Head of caudate nucleus (tissue), 42 donors: ENCODE results near the gene TGFB1I1.
"Not testable (repeated sequence)": the region's sequence is repeated elsewhere in the genome, so short reads cannot be mapped to it uniquely, and the experiment has no call there.

ENCODE experiments used
- DNase-seq, 42 donors: peaks; one replicate each; pipeline versions ENCODE4 v3.0.0 to v3.0.0-alpha.2; 2020 to 2021; ENCODE audit warnings: mixed read lengths in 7 of 42
- intact Hi-C: fragments of 100-400 bp; cut with DNase I; formaldehyde crosslinking; loops from one replicate; pipeline ENCODE4 v1.15.0; 2022

Gene TGFB1I1

GRCh38 chr16:31480851-31481536 lies 9.0 kb downstream of the TGFB1I1 start:
- intact Hi-C loops: no loop called here

GRCh38 chr16:31483081-31483480 lies 11.1 kb downstream of the TGFB1I1 start, which contains the start of gene SLC5A2:
Gene SLC5A2, plus strand, starts transcription at chr16:31483123. Its CDS starts 14 bp downstream, at chr16:31483137.
- DNase-seq: no peak

More at GRCh38 chr16:31480851-31481536, 9.0 kb downstream of the TGFB1I1 start:
- DNase-seq: no peak

DNA sequence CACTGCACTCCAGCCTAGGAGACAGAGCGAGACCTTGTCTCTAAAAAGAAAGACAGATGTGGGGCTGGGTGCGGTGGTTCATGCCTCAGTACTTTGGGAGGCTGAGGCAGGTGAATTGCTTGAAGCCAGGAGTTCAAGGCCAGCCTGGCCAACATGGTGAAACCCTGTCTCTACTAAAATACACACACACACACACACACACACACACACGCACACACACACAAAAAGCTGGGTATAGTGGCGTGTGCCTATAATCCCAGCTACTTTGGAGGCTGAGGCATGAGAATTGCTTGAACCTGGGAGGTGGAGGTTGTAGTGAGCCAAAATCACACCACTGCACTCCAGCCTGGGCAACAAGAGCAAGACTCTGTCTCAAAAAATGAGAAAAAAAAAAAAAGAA lies 12.1 kb downstream of the TGFB1I1 start:
- DNase-seq, intact Hi-C loops: not testable (repeated sequence)

More at GRCh38 chr16:31483081-31483480, 11.1 kb downstream of the TGFB1I1 start, which contains the start of gene SLC5A2:
- intact Hi-C loops: no loop called here

DNA sequence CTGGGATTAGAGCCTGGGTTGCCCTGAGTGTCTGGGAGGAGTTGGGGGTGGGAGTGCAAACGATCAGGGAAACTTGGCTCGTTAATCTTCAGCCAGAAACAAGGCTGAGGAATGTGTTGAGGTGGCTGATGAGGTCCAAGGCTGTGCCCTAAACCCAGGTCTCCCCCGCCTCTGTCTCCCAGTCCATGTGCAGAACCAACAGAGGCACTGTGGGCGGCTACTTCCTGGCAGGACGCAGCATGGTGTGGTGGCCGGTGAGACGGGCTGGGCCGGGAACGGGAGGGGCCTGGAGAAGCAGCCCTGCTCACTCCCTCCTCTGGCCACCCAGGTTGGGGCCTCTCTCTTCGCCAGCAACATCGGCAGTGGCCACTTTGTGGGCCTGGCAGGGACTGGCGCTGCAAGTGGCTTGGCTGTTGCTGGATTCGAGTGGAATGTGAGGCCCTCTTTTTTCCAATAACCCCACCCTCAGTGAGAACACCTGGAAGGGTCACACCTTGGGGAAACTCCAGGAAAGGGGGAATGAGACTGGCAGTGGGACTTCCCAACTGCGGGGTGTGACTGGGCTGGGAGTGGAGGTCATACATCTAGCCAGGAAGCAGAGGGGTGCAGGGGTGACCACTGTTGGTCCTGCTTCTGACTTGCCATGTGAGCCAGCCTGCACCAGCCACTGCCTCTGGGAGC lies 12.7 kb downstream of the TGFB1I1 start:
- intact Hi-C loops: no loop called here
- DNase-seq: no peak

- intact Hi-C loops: no loop called here
- DNase-seq: no peak
These were observed 13.6 kb downstream of the TGFB1I1 start for GRCh38 chr16:31485571-31485970.

DNA sequence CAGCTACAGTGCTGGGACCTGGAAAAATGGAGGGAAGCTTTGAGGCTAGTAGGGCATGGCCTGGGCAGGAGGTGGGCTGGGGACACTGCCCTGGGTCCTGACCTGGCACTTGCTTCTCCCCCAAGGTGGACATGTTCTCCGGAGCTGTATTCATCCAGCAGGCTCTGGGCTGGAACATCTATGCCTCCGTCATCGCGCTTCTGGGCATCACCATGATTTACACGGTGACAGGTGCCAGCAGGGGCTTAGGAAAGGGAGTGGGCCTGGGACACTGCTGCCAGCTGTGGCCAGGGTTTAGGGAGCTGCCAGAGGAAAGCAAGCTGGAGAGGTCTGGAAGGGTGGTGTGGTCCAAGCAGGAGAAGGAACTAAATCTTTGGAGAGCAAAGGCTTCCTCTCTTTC lies 14.1 kb downstream of the TGFB1I1 start:
- intact Hi-C loops: no loop called here
- DNase-seq: no peak

DNA sequence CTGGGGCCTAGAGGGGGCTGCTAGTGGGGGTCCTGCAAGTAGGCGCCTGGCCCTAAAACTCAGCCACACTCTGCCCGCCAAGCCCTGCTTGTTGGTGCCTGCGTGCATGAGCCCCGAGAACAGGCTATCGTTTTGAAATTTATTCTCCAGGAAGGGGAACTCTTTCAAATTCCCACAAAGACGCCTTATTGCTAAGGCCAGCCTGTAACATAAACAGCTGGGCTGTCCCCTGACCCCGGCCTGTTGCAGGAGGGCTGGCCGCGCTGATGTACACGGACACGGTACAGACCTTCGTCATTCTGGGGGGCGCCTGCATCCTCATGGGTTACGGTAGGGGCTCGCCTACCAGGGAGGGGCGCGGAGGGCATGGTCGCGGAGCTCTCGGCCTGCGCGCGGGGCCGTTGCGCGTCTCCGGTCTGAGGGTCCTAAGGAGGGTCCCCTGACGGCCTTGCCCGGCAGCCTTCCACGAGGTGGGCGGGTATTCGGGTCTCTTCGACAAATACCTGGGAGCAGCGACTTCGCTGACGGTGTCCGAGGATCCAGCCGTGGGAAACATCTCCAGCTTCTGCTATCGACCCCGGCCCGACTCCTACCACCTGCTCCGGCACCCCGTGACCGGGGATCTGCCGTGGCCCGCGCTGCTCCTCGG lies 15.2 kb downstream of the TGFB1I1 start:
- intact Hi-C loops: no loop called here
- no peak for DNase-seq

GRCh38 chr16:31487720-31488467 lies 15.9 kb downstream of the TGFB1I1 start:
- intact Hi-C loops: no loop called here
- peak in 30 of 42 donors; percentile 16 to 61 (median 40) for DNase-seq

DNA sequence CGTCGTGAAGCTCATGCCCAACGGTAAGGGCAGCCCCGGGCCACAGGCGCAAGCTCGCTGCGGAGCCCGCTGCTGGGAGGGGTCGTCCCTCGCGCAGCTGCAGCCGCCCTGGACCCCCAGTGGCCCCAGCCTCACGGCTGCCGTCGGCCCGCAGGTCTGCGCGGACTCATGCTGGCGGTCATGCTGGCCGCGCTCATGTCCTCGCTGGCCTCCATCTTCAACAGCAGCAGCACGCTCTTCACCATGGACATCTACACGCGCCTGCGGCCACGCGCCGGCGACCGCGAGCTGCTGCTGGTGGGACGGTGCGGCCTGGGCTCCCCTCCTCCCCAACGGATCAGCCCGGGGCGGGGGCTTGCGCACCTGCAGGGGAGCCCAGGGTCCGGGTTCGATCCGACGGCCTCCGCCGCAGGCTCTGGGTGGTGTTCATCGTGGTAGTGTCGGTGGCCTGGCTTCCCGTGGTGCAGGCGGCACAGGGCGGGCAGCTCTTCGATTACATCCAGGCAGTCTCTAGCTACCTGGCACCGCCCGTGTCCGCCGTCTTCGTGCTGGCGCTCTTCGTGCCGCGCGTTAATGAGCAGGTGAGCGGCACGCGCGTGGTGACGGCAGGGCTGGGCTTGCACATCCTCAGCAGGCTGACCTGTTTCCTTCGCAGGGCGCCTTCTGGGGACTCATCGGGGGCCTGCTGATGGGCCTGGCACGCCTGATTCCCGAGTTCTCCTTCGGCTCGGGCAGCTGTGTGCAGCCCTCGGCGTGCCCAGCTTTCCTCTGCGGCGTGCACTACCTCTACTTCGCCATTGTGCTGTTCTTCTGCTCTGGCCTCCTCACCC lies 16.7 kb downstream of the TGFB1I1 start:
- DNase-seq: no peak
- intact Hi-C loops: no loop called here

DNA sequence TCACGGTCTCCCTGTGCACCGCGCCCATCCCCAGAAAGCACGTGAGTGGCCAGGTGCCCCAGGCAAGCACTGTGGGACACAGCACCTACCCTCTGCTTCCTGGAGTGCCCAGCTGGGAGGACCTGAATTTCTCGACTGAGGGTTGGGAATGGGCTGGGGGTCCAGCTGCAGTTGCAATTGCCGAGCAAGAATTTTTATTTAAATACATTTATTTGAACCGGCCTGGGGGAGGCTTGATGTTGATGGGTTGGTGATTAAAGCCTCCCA lies 17.3 kb downstream of the TGFB1I1 start:
- intact Hi-C loops: no loop called here
- DNase-seq: no peak

DNA sequence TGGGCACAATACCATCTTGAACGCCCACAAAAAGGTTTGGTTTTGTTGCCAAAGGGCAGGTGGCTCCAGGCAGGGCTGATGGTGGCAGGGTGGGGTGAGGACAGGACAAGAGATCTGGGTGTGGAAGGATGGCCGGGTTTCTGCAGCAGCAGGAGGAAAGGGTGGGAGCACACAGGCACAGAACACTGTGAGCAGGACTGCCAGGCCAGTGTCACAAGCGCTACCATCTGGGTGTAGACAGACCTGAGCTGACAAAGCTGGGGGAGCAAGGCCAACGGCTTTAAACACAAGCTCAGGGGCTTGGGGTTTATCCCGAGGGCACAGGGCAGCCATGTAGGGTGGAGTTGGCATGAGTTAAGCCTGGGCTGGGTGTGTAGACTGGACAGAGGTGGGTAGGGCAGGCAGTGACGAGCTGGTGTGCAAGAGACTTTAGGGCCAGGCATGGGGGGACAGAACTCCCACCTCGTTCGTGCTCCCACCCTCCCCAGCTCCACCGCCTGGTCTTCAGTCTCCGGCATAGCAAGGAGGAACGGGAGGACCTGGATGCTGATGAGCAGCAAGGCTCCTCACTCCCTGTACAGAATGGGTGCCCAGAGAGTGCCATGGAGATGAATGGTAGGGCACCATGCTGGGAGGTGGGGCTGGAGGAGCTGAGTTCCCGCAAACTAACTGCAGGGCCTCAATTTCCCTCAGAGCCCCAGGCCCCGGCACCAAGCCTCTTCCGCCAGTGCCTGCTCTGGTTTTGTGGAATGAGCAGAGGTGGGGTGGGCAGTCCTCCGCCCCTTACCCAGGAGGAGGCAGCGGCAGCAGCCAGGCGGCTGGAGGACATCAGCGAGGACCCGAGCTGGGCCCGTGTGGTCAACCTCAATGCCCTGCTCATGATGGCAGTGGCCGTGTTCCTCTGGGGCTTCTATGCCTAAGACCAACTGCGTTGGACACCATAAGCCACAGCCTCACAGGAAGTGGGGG lies 17.9 kb downstream of the TGFB1I1 start:
- intact Hi-C loops: no loop called here
- DNase-seq: no peak

GRCh38 chr16:31491778-31492418 lies 19.9 kb downstream of the TGFB1I1 start:
- intact Hi-C loops: no loop called here
- DNase-seq: no peak

DNA sequence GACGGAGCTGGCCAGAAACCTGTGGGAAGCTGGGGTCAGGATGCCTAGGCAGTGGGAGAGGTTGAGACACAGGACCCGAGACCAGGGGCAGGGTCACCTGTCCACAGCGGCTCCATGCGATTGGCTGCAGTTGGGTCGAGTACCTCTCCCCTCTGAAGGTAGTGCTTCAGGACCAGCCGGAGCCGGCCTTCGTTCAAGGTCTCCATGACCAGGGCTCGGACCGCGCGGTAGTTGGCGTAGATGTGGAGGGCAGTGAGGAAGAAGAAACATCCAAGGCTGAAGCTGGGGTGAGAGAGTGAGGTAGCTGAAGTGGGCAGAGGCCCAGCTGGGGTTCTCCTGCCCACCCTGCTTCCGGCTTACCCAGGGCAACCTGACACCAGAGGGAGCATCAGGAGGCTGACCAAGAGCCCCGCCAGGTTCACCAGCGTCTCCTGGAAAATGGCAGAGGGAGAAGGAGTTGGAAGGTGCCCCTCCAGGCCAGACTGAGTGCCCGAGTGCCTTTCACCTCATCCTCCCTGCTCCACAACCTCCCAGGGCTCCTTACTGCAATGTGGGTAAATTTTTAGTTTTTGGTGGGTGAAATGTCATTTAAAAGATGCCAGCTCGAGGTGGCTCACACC lies 21.7 kb downstream of the TGFB1I1 start:
- intact Hi-C loops: no loop called here

DNA sequence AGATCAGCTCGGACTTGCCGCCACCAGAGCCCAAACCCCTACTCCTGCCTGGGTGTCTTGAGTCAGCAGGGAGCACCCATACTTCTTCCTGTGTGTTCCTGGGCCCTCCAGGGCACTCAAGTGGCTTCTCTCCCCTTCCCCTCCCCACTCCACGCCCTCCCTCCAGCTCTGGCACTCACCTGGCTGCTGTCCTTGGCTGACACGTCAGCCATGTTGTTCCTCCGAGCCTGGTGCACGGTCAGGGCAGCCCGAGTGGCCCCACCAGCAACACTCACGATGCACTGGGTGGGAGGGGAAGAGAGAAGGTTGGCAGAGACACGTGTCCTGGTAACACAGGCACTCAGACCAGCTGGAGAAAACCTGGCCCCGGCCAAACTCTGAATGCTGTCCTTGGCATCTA lies 24.7 kb downstream of the TGFB1I1 start:
- intact Hi-C loops: no loop called here

More for the DNA sequence above, 21.7 kb downstream of the TGFB1I1 start:
- no peak for DNase-seq

DNA sequence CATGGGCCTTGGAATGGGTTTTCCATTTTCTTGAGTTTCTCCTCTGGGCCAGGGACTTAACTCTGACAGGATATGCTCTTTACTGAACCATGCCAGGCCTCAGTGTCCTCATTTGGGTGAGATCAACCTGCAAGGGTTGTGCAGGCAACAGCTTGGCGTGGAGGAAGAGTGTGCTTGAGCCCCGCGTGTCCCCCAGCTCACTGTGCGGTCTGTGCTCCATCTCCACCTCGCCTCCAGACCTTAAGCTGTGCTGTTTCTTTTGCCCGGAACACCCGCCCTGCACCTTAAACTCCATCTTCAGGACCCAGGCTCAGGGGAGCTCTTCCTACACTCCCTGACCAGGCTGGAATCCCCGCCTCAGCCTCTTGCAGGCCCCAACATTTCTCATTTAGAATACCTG lies 26.5 kb downstream of the TGFB1I1 start:
- intact Hi-C loops: no loop called here
- DNase-seq: no peak

More for the DNA sequence above, 24.7 kb downstream of the TGFB1I1 start:
- no peak for DNase-seq

- intact Hi-C loops: no loop called here
- no peak for DNase-seq
These were observed 28.0 kb downstream of the TGFB1I1 start for GRCh38 chr16:31499928-31500327.
